ENCODE results near the gene FBN2.
"Not testable (repeated sequence)": the region's sequence is repeated elsewhere in the genome, so short reads cannot be mapped to it uniquely, and the experiment has no call there.

FBN2 gene

DNA sequence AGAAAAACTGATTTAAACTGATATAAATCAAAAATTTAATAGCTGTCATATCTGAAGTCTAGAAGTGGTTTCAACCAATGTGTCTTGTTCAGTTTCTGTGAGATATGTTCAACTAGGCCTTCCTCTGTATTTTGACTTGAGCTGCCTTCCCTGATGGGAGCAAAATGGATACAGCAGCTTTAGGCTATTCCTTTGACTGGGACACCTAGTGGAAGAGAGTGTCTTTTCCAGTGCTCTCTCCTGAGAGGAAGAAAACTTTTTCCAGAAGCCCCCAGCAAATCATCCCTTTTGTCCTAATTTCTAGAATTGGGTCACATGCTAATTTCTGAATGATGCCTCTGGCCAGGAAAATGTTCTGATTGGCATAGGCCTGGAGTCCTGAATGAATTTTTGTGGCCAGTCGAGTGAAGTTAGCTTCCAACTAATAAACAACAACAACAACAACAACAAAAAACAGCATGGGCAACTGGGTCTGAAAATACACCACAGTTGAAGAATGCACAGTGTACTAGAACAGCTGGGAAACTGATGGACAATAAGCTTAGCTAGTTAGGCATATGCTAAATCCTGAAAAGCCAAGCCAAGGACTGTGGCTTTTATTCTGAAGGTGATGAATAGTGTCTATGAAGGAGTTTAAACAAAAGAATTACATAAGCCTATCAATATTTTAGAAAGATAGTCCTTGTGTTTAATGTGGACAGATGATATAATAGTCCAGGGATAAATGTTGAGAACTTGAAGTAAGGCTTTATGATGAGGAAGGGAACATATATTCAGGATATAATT, 125.7 kb downstream of the FBN2 start:
- DNase-seq: no peak

DNA sequence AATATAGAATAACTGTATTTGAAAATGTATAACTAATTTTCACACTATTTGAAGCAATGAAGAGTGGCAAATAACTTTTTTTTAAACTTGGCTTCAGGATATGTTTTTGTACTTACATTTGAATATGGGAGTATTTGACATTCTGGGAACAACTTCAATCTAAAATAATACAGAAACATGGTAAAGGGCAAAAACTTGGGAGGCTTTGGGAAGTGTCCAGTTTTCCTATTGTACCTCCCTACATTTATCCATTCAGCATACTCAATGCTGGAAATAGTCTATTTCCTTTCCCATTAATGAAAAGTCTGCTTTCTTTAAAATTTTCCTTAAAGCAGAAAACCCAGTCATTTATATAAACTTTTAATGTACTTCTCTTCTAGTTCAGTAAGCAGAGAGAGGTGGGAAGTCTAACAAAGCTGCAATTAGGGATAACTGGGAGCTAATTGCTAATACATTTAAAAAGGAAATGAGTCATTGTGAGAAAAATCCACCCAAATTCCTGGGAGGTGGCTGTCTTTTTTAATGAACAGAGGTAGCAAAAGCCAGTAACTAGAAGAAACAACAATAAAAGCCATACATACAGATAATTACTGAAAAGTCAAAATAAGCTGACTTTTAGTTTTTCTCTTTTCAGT, 128.8 kb downstream of the FBN2 start:
- DNase-seq: no peak

DNA sequence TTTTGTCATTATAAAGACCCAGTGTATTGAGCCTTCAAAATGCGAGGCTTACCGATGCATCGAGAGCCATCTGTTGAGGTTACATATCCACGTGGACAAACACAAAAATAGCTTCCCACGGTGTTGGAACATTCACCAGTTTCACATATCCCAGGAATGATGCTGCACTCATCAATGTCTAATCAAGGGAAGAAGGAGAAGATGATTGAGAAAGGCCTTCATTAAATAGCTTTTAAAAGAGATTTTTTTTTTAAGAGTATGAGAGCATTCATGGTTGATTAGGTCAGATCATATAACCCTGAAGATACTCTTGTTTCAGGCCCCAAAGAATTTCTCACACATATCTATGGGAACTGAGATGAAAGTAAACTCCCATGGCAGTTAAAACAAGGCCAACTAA, 129.4 kb downstream of the FBN2 start:
- no peak for DNase-seq

DNA sequence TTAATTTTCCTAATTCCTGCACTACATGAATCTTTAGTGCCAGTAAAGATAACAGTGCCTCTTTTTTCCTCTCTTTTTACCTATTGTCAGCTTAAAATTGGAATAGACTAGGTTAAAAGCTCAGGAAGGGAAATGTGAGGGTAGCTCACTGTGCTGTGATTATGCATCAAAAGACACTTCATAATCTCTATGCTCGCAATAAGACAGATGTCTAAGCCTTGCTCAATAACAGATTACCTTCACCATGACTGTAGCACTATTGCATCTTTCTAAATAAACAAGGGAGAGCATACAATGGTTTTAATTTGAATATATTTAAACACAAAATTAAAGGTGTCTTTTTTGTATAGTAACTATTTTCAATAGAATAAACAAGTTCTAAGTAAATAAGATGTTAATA, 130.1 kb downstream of the FBN2 start:
- DNase-seq: no peak

DNA sequence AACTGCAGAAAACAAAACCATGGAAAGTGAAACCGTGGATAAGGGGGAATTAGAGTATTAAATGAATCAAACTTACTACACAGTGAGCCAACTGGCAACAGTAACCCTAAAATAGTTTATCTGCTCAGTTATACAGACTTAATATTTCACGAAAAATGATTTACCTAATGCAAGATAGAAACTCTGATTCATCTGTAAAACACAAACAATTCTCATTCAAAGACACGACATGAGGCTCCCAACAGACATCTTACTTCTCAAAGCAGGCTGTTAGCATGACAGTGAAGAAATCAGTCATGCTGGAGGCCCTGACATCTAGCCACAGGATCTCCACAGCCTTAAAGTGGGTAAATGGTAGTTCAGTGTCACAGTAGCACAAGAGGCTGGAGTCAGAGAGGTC, 131.2 kb downstream of the FBN2 start:
- DNase-seq: no peak

DNA sequence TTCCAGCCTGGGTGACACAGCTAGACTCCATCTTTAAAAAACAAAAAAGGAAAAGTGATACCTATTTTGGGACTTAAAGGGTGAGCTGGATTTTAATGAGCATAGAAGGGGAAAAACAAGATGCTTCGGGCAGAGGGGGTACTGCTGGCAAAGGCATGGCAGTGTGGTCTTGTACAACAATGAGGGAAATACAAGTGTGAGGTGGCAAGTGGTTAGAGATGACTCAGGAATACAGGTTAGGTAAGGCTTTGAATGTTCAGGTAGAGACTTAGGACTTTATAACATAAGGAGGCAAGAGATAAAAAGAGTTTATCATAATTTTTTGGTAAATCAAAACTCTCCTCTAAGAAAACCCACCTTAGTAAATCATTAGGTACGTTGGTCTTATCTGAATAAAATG, 132.9 kb downstream of the FBN2 start:
- DNase-seq: no peak

DNA sequence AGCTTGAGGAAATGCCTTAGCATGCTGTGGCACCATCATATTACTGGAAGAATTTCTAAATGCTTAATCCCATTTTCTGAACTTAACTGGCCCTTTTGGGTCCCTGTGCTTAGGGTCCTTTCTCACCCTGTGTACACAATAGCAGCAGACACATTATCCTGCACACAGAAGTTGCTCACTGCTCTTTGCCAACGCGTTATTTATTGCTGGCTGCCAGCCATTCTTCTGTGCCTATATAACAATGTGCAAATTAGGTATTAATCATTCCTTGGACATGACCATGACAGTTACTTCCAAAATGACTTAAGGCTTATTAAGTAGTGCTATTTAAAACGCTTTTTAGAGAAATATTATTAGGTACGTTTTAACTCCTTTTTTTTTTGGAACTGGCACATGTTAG, 134.7 kb downstream of the FBN2 start:
- no peak for DNase-seq

DNA sequence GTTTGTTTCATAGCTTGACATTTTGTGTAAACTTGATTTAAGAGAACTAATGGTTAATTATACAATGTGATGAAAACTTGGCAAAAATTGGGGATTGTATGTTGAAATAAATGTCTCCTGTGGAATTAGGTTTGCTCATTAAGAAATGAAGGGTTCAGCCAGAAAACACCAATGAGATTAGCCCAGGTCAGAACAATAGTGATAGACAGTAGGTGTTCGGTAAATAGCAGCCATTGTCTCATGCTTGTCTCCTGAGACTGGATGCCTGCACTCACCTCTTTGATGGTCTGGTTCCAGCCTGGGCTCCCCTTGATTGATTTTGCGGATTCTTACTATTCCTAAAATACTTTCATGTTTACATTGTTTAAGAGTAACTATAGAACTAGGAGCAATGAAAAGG, 135.5 kb downstream of the FBN2 start:
- DNase-seq: no peak

DNA sequence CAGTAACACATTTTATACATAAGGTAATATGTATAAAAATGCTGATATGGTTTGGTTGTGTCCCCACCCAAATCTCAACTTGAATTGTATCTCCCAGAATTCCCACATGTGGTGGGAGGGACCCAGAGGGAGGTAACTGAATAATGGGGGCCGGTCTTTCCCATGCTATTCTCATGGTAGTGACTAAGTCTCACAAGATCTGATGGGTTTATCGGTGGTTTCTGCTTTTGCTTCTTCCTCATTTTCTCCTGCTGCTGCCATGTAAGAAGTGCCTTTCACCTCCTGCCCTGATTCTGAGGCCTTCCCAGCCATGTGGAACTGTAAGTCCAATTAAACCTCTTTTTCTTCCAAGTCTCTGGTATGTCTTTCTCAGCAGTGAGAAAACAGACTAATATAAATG, 137.3 kb downstream of the FBN2 start:
- not testable (repeated sequence) for DNase-seq

DNA sequence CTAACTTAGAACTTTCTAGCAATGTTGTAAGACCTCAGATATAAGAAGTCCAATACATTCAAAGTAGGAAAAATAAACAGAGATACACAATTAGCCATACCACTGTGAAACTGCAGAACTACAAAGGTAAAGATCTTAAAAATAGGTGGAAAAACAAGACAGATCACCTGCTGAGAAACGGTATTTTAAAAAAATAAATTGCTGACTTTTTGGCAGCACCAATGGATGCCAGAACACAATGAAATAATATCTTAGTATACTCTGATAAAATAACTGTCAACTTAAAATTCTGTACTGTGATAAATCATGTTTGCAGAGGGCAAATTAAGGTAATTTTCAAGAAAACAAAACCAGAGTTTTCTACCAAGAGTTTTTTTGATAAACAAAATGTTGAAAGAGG, 138.9 kb downstream of the FBN2 start:
- no peak for DNase-seq

DNA sequence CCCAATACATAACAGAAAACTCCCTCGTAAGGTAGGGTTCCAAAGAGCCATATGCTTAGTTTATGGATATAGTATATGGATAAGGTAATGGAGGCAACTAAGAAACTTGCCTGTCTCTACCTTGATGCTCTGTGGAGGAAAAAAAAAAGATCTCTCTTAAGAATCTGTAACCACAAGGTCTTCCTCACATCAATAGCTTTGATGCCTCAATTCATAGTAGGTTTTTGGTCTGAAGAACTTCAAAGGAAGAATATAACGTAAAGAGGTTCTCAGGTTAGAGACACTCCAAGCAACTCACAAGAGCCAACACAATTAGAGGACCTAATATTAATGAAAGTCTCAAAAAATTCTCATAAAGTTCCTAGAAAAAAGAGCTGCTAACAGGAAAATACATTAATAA, 140.2 kb downstream of the FBN2 start:
- no peak for DNase-seq

DNA sequence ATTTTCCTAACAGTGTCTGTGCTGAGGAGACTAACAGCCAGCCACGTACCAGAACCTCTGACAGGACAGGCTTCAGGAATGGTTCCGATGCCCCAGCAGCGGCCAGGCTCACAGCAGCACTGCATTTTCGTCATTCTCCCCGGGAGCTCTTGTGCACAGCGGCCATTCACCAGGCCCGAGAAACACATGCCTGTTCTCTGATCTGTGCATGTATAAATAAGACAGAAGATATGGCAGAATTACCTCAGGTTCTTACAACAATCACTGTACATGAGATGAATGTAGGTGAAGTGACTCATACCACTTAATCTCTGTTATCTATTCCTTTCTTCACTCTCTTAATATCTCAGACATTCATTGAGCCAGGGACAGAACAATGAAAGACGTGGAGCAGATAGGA, 143.0 kb downstream of the FBN2 start:
- DNase-seq: no peak

DNA sequence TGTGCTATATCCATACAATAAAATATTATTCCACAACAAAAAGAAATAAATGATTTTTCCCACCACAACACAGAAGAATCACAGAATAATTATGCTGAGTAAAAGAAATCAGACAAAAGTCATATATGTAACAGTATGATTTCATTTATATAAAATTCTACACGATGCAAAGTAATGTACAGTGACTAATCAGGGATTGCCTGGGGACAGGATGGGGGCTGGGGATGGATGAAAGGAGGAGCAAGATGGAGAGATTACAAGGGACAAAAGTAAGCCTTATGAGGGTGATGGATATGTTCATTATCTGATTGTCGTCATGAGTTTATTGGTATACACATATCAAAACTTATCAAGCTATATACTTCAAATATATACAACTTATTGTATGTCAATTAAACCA, 154.0 kb downstream of the FBN2 start:
- DNase-seq: no peak

DNA sequence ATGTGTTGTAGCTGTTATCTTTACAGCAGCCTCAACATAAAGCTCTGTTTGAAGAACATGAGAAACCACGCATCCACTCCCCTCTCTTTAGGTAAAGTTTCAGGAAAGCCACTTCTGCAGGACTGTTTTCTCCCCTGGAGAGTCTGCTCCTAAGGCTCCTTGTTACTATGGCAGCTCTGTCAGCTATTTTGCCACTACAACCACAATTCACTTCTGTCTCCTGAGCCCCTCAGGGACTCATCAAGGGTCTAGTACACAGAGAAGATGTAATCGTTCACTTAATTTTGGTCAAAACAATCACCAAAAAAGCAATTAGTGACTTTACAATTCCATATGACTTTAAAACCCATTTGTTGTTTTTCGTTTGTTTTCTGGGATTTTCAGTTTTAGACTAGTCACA, 157.7 kb downstream of the FBN2 start:
- DNase-seq: no peak

DNA sequence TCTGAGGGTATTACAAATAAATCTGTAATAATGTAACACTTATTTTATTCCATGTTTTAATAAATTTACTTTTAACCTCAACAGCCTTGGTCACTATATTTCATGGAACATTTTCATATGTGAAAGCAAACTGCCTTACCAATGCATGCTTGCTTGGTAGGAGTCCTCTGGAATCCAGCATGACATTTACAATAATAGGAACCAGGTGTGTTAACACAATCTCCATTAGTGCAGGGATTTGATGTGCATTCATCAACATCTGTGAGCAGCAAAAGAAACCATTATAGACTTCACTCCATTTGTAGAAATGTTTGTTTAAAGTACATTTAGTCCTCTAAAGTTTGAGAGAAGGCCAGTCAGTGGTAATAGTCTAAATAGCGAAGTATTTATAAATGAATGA, 159.4 kb downstream of the FBN2 start:
- no peak for DNase-seq

DNA sequence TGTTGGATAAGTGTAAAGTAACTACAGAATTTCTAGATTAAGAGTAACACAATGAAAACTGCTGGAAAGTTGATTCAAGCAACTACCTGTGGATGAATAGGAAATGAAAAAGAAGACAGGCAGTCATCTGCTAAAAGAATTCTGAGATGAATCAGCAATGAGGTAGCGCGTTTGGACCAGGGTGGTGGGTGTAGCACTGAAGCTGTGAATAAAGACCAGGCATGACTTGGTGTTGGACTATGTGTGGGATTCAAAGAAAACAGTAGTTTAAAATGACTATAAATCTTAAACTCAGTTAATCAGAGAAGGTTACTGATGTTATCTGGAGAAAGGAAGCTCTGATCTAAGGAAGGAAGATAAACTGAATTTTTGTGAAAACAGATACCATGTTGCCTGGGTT, 159.8 kb downstream of the FBN2 start:
- no peak for DNase-seq

DNA sequence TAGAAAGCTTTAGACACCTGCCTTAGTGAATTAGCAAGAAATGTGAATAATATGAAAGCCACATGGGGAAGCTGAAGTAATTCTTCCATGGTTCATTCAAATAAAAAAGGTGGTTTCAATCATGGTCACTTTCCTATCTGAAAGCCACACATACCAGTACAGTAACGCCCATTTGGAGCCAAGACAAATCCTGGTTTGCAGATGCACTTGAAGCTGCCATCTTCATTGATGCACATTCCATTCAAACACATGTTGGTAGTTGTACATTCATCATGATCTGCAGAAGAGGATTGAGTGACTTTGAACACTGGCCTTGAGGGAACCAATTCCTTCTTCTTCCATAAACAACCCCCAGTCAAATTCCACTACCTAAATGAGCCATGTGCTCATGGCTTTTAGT, 161.5 kb downstream of the FBN2 start:
- DNase-seq: no peak

DNA sequence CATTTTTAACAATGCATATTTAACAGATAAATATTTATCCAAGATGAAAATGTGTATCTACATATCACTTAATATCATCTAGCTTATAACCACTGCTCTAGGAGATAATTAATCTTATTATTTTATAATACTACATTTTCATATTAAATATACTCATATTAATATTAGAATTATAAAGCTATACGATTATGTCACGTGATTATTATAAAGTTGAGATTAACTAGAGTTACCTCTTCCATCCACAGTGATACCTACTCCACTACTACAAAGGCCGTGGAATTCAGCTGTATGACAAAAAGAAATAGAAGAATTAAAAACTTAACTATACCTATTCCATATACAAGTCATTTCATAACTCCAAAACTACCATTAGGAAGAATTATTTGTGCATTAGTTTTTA, 171.9 kb downstream of the FBN2 start:
- no peak for DNase-seq

DNA sequence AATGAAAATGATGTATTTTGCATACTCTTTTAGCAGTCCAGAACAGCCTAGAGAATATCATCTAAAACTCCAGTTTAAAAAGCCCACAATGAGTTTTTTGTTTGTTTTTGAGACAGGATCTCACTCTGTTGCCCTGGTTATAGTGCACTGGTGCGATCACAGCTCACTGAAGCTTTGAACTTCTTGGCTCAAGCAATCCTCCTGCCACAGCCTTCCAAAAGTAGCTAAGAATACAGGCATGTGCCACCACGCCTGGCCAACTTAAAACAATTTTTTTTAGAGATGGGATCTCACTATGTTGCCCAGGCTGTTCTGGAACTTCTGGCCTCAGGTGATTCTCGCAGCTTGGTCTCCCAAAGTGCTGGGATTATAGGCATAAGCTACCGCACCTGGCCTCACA, 175.7 kb downstream of the FBN2 start:
- no peak for DNase-seq

DNA sequence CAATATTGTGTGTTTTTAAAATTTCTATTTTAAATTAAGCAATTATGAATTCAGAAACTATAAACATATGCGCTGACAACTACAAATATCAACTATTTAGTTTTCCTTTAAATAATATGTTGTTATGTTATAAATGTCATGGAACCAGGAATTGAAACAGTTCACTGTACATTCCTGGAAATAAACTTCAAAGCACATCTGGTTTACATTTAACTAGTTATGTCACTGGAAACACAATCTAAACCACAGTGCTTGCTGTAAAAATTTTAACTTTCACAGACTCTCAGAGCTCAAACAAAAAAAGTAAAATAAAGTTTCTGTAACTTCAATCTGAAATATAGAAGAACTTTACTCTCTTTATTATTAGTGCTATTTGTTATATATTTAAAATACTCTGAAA, 179.2 kb downstream of the FBN2 start:
- no peak for DNase-seq

DNA sequence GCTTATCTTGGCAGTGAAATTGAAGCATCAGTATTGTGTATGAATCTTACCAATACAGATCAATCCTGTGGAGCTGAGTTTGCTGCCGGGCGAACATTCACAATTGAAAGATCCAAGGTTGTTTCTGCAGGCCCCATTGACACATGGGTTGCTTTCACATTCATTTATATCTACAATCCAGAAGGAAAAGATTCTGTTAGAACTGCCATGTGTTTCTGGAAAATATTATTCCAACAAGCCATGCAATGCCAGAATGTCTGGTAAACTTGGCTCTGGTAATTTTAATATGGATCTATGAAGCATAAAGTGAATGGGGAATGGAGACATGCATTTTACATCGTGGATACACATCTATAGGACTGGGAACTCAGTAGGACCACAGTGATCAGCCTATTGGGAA, 180.8 kb downstream of the FBN2 start:
- no peak for DNase-seq

DNA sequence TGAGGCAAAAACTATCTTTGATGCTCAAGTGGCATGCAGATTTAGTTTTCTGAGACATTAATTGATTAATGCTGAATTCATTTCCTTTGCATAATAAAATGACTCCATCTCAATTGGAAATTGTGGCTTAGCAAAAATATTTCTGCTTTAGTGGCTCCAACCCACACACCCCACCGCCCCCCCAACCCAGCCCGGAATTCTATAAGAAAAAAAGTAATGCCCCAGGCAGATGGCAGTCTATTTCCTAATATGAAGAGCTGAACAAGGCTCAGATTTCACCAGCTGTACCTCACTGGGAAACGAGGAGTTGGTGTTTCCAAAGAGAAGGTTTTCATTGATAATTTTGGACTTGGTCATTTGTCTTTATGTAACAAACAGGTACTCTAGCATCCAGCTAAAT, 182.1 kb downstream of the FBN2 start:
- DNase-seq: no peak

DNA sequence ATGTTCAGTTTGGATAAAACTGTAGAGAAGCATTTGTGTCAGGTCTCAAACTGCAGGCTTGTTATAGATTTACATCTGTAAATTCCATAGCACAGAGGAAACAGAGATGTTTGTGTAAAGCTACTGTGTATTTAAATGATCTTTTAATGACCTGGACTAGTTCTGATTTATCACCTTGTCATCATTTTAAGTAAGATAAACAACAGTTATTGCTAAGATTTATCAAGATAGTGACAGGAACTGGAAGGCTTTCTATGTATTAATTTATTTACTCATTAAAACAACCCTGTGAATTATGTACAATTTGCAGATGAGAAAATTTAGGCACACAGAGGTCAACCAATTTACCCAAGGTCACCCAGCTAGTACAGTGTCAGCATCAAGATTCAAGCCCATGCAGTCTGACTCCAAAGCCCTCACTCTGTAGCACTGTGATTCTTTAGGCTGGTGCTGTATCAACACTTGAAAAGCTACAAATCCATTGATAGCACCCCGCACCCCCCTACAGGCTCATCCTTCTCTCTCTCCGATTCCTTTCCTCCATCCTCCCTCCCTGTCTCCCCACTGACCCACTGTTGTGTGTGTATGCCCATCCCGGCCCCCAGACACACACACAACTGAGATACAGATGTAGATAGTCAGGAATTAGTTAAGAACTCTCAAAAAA, 184.5 kb downstream of the FBN2 start:
- no peak for DNase-seq

DNA sequence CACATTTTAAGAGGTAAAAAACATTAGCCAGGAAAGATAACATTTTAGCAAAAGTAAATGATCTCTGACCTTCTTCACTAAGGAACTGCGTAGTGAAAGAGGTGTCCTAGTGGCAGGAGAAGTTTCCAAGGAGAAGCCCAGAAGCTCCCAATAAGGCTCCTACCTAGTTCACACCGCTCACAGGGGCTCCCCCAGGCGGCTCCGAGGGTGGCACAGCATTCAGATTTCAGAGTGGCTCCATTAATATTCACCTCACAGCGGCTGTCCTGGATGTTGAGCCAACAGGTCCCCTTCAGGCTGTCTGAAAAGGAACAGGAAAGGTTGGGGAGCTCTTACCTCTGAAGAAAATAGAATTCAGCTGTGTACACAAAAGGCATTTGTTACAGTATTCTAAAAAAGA, 187.3 kb downstream of the FBN2 start:
- no peak for DNase-seq

Measured in activated T-cell treated with anti-CD3 and anti-CD28 coated beads, Interleukin-2, amount 50 U/mL, for 1 hour (primary cell).